Measurements from ENCODE around the gene OCA2. TPM values are rescaled to one million over a fixed set of nuclear protein-coding genes. Genes with fewer than 3 reads are reported as not detected.

The OCA2 gene
- total and polyA plus RNA-seq, 2 of the 8 experiments (the other 6 are each of a cell fraction or from before 2014, with no cell fraction given) = 0.20 TPM

- no peak for TF ChIP-seq CHD7 (IDR thresholded peaks at IDR 0.05; ENCODE audit: insufficient replicate concordance, low read length)
- no peak for TF ChIP-seq SP2 (IDR thresholded peaks at IDR 0.05; ENCODE audit: low read length)
- TF ChIP-seq POLR2A (IDR thresholded peaks at IDR 0.05; ENCODE audit: control extremely low read depth in 1 of 2, low read depth in 2 of 2, low read length in 2 of 2) = no peak
- no peak for TF ChIP-seq RAD21 (IDR thresholded peaks at IDR 0.05 in 1 of 2, conservative IDR thresholded peaks at IDR 0.05 in 1 of 2; ENCODE audit: low read depth in 2 of 2, low read length in 2 of 2)
- TF ChIP-seq TAF1 (IDR thresholded peaks at IDR 0.05; ENCODE audit: low read depth, low read length) = no peak
Measured at GRCh38 chr15:27871902-27872260, 227.2 kb downstream of the OCA2 start (continued).

Measured in H1 (cell line).